Lower leg skin (tissue), 3 donors: ENCODE data around the gene CDH13.

Source experiments
- CTCF ChIP-seq, 3 donors: fragments of 450-650 bp; IDR thresholded peaks; one replicate each; pipeline ENCODE4 v1.5.1; 2016; ENCODE audit warnings: antibody characterized with exemption in 3 of 3, mild to moderate bottlenecking in 3 of 3, moderate library complexity in 2 of 3
- POLR2A ChIP-seq, 2 donors: fragments of 450-650 bp; IDR thresholded peaks; one replicate each; pipeline ENCODE4 v1.6.1; 2016 to 2017; ENCODE audit warnings: antibody characterized with exemption in 2 of 2, mild to moderate bottlenecking in 1 of 2, moderate library complexity in 1 of 2

- TF ChIP-seq CTCF (IDR thresholded peaks at IDR 0.05): no peak
- no peak for TF ChIP-seq POLR2A (IDR thresholded peaks at IDR 0.05)
Measured at GRCh38 chr16:83356266-83356665, 729.5 kb downstream of the CDH13 start.
